BLaER1 treated with 17β-estradiol and CSF1 and Interleukin-3, amounts not matched to agents 10 nM and 100 nM (cell line): ENCODE measurements around the gene ARL4C.
"Not testable (repeated sequence)": the region's sequence is repeated elsewhere in the genome, so short reads cannot be mapped to it uniquely, and the experiment has no call there.

Source experiments
- H3K27ac ChIP-seq, 11 experiments: shearing (Covaris generic); formaldehyde crosslinking; 2 replicates each; pipeline ENCODE4 v1.8.1; 2022
- H3K27me3 ChIP-seq, 11 experiments: shearing (Covaris generic); formaldehyde crosslinking; 2 replicates each; pipeline ENCODE4 v1.8.1; 2022
- H3K36me3 ChIP-seq, 11 experiments: shearing (Covaris generic); formaldehyde crosslinking; 2 replicates each; pipeline ENCODE4 v1.8.1; 2022
- H3K4me1 ChIP-seq, 10 experiments: shearing (Covaris generic); formaldehyde crosslinking; 2 replicates each; pipeline ENCODE4 v1.8.1; 2022
- H3K4me2 ChIP-seq, 11 experiments: shearing (Covaris generic); formaldehyde crosslinking; 2 replicates each; pipeline ENCODE4 v1.8.1; 2022
- H3K4me3 ChIP-seq, 10 experiments: shearing (Covaris generic); formaldehyde crosslinking; 2 replicates each; pipeline ENCODE4 v1.8.1; 2022
- H3K9ac ChIP-seq, 11 experiments: shearing (Covaris generic); formaldehyde crosslinking; 2 replicates each; pipeline ENCODE4 v1.8.1; 2022
- H3K9me3 ChIP-seq, 11 experiments: shearing (Covaris generic); formaldehyde crosslinking; replicated peaks in 1 of 11; 2 replicates each; pipeline ENCODE4 v1.8.1; 2022
- H4K20me1 ChIP-seq, 11 experiments: shearing (Covaris generic); formaldehyde crosslinking; 2 replicates each; pipeline ENCODE4 v1.8.1; 2022
- Cebpa-rat ChIP-seq, 11 experiments: shearing (Covaris generic); IDR thresholded peaks; 2 replicates each; pipeline ENCODE4 v1.8.1; 2022

The ARL4C gene

DNA sequence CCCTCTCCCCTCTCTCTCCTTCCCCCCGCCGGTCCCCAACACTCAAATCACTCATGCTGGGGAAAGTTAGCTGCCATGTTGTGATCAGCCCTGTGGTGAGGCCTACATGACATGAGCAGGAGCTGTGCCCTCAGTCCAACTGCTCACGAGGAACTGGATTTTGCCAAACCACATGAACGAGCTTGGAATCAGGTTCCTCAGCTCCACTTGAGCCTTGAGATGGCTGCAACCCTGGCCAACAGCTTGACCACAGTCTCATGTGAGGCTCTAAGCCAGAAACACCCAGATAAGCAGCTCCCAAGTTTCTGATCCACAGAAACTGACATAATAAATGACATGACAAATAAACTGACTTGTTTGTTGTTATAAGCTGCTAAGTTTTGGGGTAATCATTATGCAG, 38.4 kb downstream of the ARL4C start:
- no peak overlapping the region for H3K4me2 ChIP-seq

DNA sequence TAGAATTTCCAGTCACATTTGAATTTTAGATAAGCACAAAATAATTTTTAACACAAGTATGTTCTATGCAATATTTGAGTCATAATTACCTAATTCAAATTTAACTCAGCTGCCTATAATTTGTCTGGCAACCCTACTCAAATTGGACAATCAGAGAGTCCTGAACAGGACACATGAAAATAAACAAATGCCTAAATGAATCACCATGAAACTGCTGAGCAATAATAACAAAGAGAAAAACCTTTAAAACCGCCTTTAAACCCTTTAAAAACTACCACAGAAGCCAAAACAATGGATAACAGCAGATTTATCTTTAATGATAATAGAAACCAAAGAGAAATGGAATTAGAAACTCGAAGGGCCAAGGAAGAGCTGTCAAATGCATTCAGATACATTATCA, 39.5 kb downstream of the ARL4C start:
- peaks cover 0 to 34% (median 17%) of the 10 kb centered on the region in 11 experiments; a peak in 19 of 22 replicates for H3K9me3 ChIP-seq
- H3K27ac ChIP-seq, result no peak overlapping the region
- peaks cover 0 to 6% (median 0%) of the 10 kb centered on the region in 10 experiments; a peak in 2 of 20 replicates for H3K4me1 ChIP-seq
- H3K9ac ChIP-seq, result no peak overlapping the region
- H3K4me2 ChIP-seq, result no peak overlapping the region
- H4K20me1 ChIP-seq, result no peaks in the 10 kb centered on the region
- TF ChIP-seq Cebpa-rat (IDR thresholded peaks at IDR 0.05), result no peak
- no peak overlapping the region for H3K4me3 ChIP-seq
- no peaks in the 10 kb centered on the region for H3K27me3 ChIP-seq
- H3K36me3 ChIP-seq, result no peaks in the 10 kb centered on the region

More for the DNA sequence above, 38.4 kb downstream of the ARL4C start:
- Histone ChIP-seq H3K27ac (no peak overlapping the region), H3K27me3 (no peaks in the 10 kb centered on the region), H3K4me1 (peaks cover 0 to 6% (median 0%) of the 10 kb centered on the region in 10 experiments; a peak in 2 of 20 replicates), H3K9me3 (peaks cover 0 to 34% (median 17%) of the 10 kb centered on the region in 11 experiments; a peak in 19 of 22 replicates), H4K20me1 (no peaks in the 10 kb centered on the region), H3K9ac (no peak overlapping the region), H3K4me3 (no peak overlapping the region), H3K36me3 (no peaks in the 10 kb centered on the region)
- TF ChIP-seq Cebpa-rat (IDR thresholded peaks at IDR 0.05), result no peak

DNA sequence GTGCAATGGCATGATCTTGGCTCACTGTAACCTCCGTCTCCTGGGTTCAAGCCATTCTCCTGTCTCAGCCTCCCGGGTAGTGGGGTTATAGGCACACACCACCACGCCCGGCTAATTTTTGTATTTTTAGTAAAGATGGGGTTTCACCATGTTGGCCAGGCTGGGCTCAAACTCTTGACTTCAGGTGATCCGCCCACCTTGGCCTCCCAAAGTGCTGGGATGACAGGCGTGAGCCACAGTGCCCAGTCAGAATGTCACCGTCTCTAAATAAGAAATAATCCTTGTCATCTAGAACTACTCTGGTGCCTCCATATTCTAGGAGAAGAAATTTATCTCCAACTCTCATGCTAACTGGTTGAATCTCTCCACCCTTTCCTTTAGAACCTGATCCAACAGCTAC, 41.6 kb downstream of the ARL4C start:
- H3K4me2 ChIP-seq, H3K4me1 ChIP-seq: not testable (repeated sequence)

DNA sequence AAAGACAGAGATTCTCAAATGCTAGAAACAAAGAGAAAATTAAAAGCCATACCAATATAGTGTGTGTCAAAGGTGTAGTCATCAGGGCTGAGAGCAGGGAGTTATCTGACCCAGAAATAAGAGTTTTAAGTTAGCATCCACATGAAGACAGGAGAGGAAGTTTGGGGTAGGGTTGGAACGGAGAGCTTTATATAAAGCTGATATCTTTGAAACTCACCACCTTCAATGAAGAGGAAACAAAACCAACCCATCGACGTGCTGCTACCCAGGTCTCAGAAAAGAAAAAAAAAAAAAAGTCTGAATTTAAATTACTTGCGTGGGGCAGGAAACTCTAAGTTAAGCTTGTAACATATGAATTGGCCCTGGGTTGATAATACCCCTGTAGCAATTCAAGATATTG, 42.4 kb downstream of the ARL4C start:
- Histone ChIP-seq H3K36me3 (no peaks in the 10 kb centered on the region), H3K4me2 (no peak overlapping the region; a peak in 1 of 22 replicates), H3K4me1 (peaks cover 2 to 10% (median 4%) of the 10 kb centered on the region in 10 experiments), H3K9me3 (peaks cover 0 to 25% (median 17%) of the 10 kb centered on the region in 11 experiments; a peak in 19 of 22 replicates), H3K4me3 (no peak overlapping the region), H4K20me1 (no peaks in the 10 kb centered on the region), H3K27me3 (no peaks in the 10 kb centered on the region), H3K9ac (no peak overlapping the region), H3K27ac (no peak overlapping the region)
- TF ChIP-seq Cebpa-rat (IDR thresholded peaks at IDR 0.05), result no peak

More for the DNA sequence above, 41.6 kb downstream of the ARL4C start:
- H4K20me1 ChIP-seq, H3K4me3 ChIP-seq, H3K27ac ChIP-seq, H3K27me3 ChIP-seq, H3K36me3 ChIP-seq, H3K9ac ChIP-seq: not testable (repeated sequence)
- H3K9me3 ChIP-seq, result peaks cover 0 to 25% (median 17%) of the 10 kb centered on the region in 11 experiments; a peak in 19 of 22 replicates

DNA sequence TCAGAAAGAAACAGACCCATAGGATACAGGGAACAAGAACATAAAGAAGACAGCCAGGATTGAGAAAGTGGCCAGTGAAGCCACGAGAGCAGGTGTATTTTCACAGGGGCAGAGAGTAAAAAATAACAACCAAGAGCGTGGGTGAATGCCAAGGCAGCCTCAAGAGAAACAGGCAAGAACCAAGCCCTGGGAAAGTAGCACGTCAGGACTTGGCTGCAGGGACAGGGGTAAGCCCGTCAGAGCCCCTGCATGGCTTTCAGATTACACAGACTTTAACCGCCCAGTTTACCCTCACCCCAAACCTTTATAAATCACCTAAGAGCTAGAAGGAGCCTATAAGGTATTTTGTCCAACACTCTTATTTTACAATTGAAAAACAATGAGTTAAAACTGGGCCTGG, 43.7 kb downstream of the ARL4C start:
- H3K9me3 ChIP-seq, result peaks cover 0 to 20% (median 12%) of the 10 kb centered on the region in 11 experiments; a peak in 18 of 22 replicates
- H3K27me3 ChIP-seq, result no peaks in the 10 kb centered on the region
- no peak overlapping the region for H3K4me2 ChIP-seq
- H3K36me3 ChIP-seq, result no peaks in the 10 kb centered on the region
- H4K20me1 ChIP-seq, result no peaks in the 10 kb centered on the region
- H3K27ac ChIP-seq, result no peak overlapping the region
- no peak for TF ChIP-seq Cebpa-rat (IDR thresholded peaks at IDR 0.05)
- H3K4me1 ChIP-seq, result peaks cover 10 to 23% (median 16%) of the 10 kb centered on the region in 10 experiments
- no peak overlapping the region for H3K4me3 ChIP-seq
- H3K9ac ChIP-seq, result no peak overlapping the region

DNA sequence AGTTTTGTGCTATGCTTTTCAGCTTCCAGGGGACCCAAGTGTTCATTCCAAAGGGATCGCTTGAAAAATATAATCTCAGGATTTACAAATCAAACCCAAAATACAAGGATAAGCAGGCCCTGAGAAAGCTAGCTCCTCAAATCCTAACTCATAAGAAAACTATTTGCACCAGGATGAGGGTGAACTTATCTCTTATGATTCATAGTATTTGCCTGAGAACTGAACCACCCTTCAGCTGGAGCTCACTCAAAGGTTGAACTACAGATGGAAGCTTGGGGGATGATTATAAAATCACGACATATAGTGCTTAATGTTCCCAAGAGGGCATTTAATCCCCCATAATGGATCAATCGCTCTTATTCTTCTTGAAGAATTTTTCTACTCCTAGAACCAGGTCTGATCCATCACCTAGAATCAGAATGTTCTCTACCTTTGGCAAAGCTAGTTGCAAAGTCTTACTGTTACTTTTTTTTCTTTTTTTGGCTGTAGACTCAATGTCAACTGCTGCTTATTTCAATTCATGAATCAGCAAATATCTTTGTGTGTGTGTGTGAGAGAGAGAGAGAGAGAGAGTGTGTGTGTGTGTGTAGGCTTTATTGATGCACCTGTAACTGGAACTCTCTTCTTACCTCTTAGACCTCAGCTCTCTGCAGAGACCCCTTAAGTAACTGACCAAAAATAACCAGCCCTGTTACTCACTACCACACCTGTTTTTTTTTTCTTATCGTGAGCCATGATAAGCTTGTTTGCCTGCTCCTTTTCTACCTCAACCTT, 44.8 kb downstream of the ARL4C start:
- Histone ChIP-seq H3K9ac (no peak overlapping the region), H3K4me3 (no peak overlapping the region), H3K9me3 (peaks cover 0 to 13% (median 2%) of the 10 kb centered on the region in 11 experiments; a peak in 6 of 22 replicates), H3K27ac (no peak overlapping the region), H3K36me3 (no peaks in the 10 kb centered on the region), H3K27me3 (no peaks in the 10 kb centered on the region), H3K4me1 (peaks cover 20 to 34% (median 28%) of the 10 kb centered on the region in 10 experiments), H3K4me2 (no peak overlapping the region), H4K20me1 (no peaks in the 10 kb centered on the region)
- no peak for TF ChIP-seq Cebpa-rat (IDR thresholded peaks at IDR 0.05)

DNA sequence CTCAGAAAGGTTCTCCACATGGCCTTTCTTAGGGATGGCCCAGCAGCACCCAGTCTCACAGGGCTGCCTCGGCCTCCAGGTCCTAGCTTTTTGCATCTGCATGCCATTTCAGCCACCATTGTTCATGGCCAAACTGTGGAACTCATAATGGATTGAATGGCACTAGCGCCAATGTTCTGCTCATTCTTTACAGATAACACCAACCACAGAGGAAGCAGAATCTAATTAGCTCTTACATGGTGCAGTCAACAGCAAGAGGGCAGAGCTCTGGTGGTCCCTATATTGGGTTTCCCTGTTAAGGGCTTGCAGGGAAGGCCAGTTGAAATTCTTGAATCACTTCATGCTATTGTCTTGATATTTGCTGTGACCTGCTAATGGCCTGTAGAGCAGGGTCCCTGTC, 45.6 kb downstream of the ARL4C start:
- no peak overlapping the region for H3K4me2 ChIP-seq
- H3K9me3 ChIP-seq, result peaks cover 0 to 13% (median 0%) of the 10 kb centered on the region in 11 experiments; a peak in 5 of 22 replicates
- H3K4me1 ChIP-seq, result peaks cover 28 to 40% (median 36%) of the 10 kb centered on the region in 10 experiments
- H3K4me3 ChIP-seq, result no peak overlapping the region
- H3K9ac ChIP-seq, result no peak overlapping the region
- no peaks in the 10 kb centered on the region for H4K20me1 ChIP-seq
- no peak for TF ChIP-seq Cebpa-rat (IDR thresholded peaks at IDR 0.05)
- no peaks in the 10 kb centered on the region for H3K36me3 ChIP-seq
- no peak overlapping the region for H3K27ac ChIP-seq
- H3K27me3 ChIP-seq, result no peaks in the 10 kb centered on the region

DNA sequence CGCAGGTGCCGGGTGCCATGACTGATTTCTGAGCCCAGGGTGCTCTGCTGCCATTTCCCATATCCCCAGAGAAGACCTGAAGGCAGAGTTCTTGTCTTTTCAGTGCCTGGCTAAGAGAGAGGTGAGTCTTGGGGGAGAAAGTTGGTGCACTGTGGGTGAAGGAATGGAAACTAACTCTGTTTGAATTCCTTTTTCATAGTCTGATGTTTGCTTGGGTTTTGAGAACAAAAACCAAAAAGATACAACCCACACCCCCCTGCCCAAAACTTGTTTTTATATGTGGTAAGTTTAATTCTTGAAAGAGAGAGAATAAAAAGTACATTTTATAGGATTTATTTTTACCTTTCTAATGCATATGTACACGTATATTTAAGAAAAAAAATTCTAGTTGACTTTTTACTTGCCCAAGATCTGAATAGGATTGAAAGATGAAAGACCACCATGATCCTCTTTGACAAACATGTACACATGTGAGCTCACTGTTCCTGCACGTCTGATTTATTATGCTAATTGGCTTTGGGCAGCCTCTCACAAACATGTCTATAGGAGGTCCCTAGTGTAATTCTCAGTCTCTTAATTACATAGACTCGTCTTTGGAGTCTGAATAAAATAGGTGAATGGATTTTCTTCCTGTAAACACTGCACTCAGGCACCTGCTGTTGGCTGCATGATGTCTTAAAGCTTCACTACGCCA, 46.3 kb downstream of the ARL4C start:
- Histone ChIP-seq H3K36me3 (no peaks in the 10 kb centered on the region), H4K20me1 (no peaks in the 10 kb centered on the region), H3K4me3 (no peak overlapping the region), H3K4me1 (peaks cover 35 to 47% (median 42%) of the 10 kb centered on the region in 10 experiments), H3K27me3 (no peaks in the 10 kb centered on the region), H3K4me2 (peak overlapping the region in 1 of 11 experiments; percentile 12; a peak in 1 of 22 replicates), H3K27ac (no peak overlapping the region), H3K9me3 (peaks cover 0 to 13% (median 0%) of the 10 kb centered on the region in 11 experiments; a peak in 5 of 22 replicates), H3K9ac (no peak overlapping the region)
- TF ChIP-seq Cebpa-rat (IDR thresholded peaks at IDR 0.05), result no peak

DNA sequence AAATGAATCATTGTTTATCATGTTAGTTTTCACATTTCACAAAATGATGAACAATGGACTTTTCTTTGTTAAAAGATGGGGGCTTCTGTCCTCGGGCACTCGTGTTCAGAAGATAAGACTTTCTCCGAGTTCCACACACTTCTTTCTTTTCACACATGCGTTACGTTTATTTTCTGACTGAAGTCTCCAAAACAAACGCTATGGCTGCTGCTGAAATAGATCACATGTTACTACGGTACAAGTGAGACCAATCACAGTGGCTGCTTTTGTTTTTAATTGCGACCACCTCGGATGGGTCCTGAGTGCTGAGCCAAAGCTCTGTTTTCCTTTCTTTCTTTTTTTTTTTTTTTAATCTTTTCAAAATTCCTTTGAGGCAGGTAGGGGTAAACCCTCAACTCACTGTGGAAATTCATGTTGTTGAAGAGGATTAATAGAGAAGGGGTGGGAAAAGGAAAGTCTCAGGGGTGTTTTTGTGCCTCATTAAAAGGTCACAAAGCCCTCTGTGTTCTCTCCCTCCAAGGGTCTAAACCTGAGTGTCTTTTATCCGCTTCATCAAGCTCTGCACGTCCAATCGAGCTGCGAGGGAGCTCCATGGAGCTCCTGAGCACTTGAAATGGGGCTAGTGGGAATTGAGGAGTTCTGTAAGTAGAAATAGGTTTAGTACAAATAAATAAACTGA, 48.2 kb downstream of the ARL4C start:
- no peak overlapping the region for H3K27ac ChIP-seq
- H3K27me3 ChIP-seq, result no peaks in the 10 kb centered on the region
- H3K36me3 ChIP-seq, result no peaks in the 10 kb centered on the region
- H3K4me1 ChIP-seq, result peaks cover 54 to 65% (median 60%) of the 10 kb centered on the region in 10 experiments
- H3K4me3 ChIP-seq, result no peak overlapping the region
- no peak for TF ChIP-seq Cebpa-rat (IDR thresholded peaks at IDR 0.05)
- H3K9ac ChIP-seq, result peak overlapping the region in 2 of 11 experiments; percentile 16 to 18; a peak in 1 of 22 replicates
- peaks cover 0 to 8% (median 0%) of the 10 kb centered on the region in 11 experiments; a peak in 2 of 22 replicates for H3K9me3 ChIP-seq
- H4K20me1 ChIP-seq, result no peaks in the 10 kb centered on the region
- peak overlapping the region; percentile 57 to 88 (median 75) for H3K4me2 ChIP-seq
